ENCODE results near the gene PHF21A. TPM values are rescaled to one million over a fixed set of nuclear protein-coding genes. Genes with fewer than 3 reads are reported as not detected.

PHF21A gene
- total RNA-seq, 1 donor from 2014 or later: 69.3 TPM

DNA sequence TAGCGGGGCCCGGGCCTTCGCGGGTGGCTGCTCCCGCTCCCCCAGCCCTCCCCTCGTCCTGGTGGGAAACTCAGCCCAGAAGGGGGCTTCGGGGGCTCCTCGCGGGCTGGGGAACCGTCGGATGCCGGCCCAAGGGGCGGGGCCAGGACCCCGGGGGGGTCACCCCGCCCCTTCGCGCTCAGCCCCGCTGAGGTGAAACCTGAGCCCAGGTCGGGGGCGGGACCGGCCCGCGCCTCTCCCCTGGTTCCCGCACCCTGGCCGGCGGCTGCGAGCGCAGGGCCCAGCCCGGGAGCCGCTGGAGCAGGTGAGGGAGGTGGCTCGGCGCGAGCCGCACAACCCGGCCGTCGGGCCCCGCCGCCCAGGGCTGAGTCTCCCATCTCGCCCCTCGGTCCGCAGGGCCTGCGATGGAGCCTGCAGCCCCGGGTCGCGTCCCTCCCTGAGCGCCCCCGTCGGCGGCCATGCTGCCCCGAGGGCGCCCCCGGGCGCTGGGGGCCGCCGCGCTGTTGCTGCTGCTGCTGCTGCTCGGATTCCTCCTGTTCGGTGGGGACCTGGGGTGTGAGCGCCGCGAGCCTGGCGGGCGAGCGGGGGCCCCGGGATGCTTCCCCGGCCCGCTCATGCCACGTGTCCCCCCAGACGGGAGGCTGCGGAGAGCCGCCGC lies 198.7 kb downstream of the PHF21A start, which contains the start of gene LARGE2:
Gene LARGE2 (plus strand): TSS at position 232 of the 658 bp plus-strand sequence. CDS start 227 bp downstream, at position 459.
- DNase-seq (ENCODE audit: low read depth): no peak
- Histone ChIP-seq H3K9me3 (ENCODE audit: insufficient read depth, low read depth, low read length) (no peaks in the 10 kb centered on the region), H3K36me3 (ENCODE audit: insufficient read depth, low read length) (no peaks in the 10 kb centered on the region), H3K4me3 (ENCODE audit: insufficient read depth, low read depth, low read length) (no peak within 1 kb of the TSS), H3K27ac (ENCODE audit: low read depth, low read length) (no peak within 1 kb of the TSS), H3K4me2 (ENCODE audit: low read length) (peak within 1 kb of the TSS; percentile 26), H3K9ac (ENCODE audit: low read length) (no peak within 1 kb of the TSS), H3K79me2 (ENCODE audit: insufficient read depth, low read length) (peaks cover 1% of the 10 kb centered on the region), H3K4me1 (ENCODE audit: insufficient read depth, low read length) (no peaks in the 10 kb centered on the region), H3K27me3 (ENCODE audit: insufficient read depth, low read length) (peaks cover 30% of the 10 kb centered on the region), H2AFZ (ENCODE audit: low read depth, low read length) (no peak within 1 kb of the TSS), H4K20me1 (ENCODE audit: insufficient read depth, low read length) (no peaks in the 10 kb centered on the region)
- H3K27ac Mint-ChIP-seq (ENCODE audit: unreplicated experiment): peak within 1 kb of the TSS; percentile 48
- TF ChIP-seq EZH2 (IDR thresholded peaks at IDR 0.05; ENCODE audit: insufficient read depth, low read length): peak; percentile 99
- TF ChIP-seq, protein P1, sequence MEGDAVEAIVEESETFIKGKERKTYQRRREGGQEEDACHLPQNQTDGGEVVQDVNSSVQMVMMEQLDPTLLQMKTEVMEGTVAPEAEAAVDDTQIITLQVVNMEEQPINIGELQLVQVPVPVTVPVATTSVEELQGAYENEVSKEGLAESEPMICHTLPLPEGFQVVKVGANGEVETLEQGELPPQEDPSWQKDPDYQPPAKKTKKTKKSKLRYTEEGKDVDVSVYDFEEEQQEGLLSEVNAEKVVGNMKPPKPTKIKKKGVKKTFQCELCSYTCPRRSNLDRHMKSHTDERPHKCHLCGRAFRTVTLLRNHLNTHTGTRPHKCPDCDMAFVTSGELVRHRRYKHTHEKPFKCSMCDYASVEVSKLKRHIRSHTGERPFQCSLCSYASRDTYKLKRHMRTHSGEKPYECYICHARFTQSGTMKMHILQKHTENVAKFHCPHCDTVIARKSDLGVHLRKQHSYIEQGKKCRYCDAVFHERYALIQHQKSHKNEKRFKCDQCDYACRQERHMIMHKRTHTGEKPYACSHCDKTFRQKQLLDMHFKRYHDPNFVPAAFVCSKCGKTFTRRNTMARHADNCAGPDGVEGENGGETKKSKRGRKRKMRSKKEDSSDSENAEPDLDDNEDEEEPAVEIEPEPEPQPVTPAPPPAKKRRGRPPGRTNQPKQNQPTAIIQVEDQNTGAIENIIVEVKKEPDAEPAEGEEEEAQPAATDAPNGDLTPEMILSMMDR (IDR thresholded peaks at IDR 0.05; ENCODE audit: insufficient read depth, low read depth, low read length): no peak
- H3K36me3 Mint-ChIP-seq (ENCODE audit: low read depth, unreplicated experiment): no peaks in the 10 kb centered on the region
- H3K9me3 Mint-ChIP-seq (ENCODE audit: unreplicated experiment): peaks cover 3% of the 10 kb centered on the region
- FAIRE-seq: no peak
- no peaks in the 10 kb centered on the region for H3K4me1 Mint-ChIP-seq (ENCODE audit: low read depth, unreplicated experiment)
- H3K27me3 Mint-ChIP-seq (ENCODE audit: low read depth, unreplicated experiment): peaks cover 31% of the 10 kb centered on the region
- H3K4me3 Mint-ChIP-seq (ENCODE audit: unreplicated experiment): no peak within 1 kb of the TSS

DNA sequence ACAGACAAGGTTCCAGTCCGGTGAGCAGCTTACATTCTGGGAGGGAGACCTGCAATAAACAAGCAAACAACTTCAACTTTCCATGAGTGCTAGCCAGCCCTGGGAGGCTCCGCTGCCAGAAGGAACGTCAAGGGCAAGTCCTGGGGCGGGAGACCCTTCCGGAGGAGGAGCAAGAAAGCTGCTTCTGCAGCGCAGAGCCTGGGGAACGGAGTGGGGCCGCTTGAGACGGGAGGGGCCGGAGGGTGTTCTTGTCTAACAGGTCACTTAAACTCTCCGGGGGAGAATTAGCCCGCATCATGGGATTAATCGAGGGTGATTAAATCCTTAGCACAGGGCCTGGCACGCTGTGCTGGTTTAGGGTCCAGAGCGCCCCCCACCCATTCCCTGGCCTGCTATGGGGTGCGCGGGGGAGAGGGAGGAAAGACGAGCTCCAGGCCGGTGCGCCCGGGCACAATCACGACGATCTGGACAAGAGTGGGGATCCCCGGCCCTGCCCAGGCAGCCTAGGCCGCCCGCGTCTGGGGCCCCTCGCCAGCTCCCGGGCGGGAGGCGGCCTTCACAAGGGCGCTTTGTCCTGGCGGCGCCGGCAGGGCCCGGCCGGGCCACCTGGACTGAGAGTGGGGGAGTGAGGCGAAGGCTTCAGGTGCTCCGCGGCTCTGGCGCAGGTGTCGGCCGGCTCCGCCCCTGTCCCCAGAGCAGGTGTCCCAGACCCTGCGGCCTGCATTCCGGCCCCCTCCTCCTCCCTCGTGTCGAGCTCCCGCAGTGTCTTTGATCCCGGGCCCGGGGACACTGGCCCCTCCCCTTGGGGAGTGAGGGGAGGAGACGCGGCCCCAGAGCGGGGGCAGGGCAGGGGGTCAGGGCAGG lies 199.5 kb downstream of the PHF21A start:
- H3K4me1 Mint-ChIP-seq (ENCODE audit: low read depth, unreplicated experiment): peaks cover 3% of the 10 kb centered on the region
- H3K9me3 Mint-ChIP-seq (ENCODE audit: unreplicated experiment): peaks cover 3% of the 10 kb centered on the region
- DNase-seq (ENCODE audit: low read depth): no peak
- Histone ChIP-seq H3K27ac (ENCODE audit: low read depth, low read length) (no peak overlapping the region), H3K9ac (ENCODE audit: low read length) (no peak overlapping the region), H3K4me1 (ENCODE audit: insufficient read depth, low read length) (peaks cover 5% of the 10 kb centered on the region), H3K4me2 (ENCODE audit: low read length) (peak overlapping the region; percentile 26), H3K79me2 (ENCODE audit: insufficient read depth, low read length) (peaks cover 9% of the 10 kb centered on the region), H2AFZ (ENCODE audit: low read depth, low read length) (no peak overlapping the region), H3K27me3 (ENCODE audit: insufficient read depth, low read length) (peaks cover 30% of the 10 kb centered on the region), H4K20me1 (ENCODE audit: insufficient read depth, low read length) (no peaks in the 10 kb centered on the region), H3K4me3 (ENCODE audit: insufficient read depth, low read depth, low read length) (no peak overlapping the region), H3K9me3 (ENCODE audit: insufficient read depth, low read depth, low read length) (no peaks in the 10 kb centered on the region), H3K36me3 (ENCODE audit: insufficient read depth, low read length) (no peaks in the 10 kb centered on the region)
- peak overlapping the region; percentile 48 for H3K27ac Mint-ChIP-seq (ENCODE audit: unreplicated experiment)
- TF ChIP-seq, protein P1 (IDR thresholded peaks at IDR 0.05; ENCODE audit: insufficient read depth, low read depth, low read length): no peak
- no peak for TF ChIP-seq EZH2 (IDR thresholded peaks at IDR 0.05; ENCODE audit: insufficient read depth, low read length)
- H3K27me3 Mint-ChIP-seq (ENCODE audit: low read depth, unreplicated experiment): peaks cover 31% of the 10 kb centered on the region
- FAIRE-seq: no peak
- no peak overlapping the region for H3K4me3 Mint-ChIP-seq (ENCODE audit: unreplicated experiment)
- H3K36me3 Mint-ChIP-seq (ENCODE audit: low read depth, unreplicated experiment): no peaks in the 10 kb centered on the region

Data from astrocyte (in vitro differentiated cells and primary cell).